ENCODE measurements around the gene MBNL3. TPM values are rescaled to one million over a fixed set of nuclear protein-coding genes. Genes with fewer than 3 reads are reported as not detected.

MBNL3 gene
- total RNA-seq, 1 donor from 2014 or later = 7.7 TPM

DNA sequence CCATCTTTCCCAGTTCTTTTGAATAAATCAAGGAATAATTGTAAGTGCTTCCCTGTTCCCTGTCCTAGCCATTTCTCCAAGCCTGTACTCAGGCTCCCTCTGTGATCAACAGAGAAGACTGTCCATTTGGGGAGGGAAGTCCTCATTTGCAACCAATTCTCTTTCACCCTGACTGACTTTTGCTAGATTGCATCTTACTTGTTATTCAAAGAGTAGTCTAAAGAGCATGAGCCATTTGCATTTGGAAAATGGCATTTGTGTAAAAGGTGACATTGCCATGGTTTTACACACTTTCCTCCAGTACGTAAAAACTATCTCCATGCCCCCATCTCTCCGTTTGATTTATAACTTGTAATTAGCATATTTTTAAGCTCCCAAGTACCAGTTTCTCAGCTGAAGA is 110.6 kb downstream of the MBNL3 start:
- H3K4me3 Mint-ChIP-seq (ENCODE audit: unreplicated experiment) = no peak overlapping the region
- peaks cover 10% of the 10 kb centered on the region for H3K4me1 Mint-ChIP-seq (ENCODE audit: unreplicated experiment)
- no peak for DNase-seq (ENCODE audit: extremely low spot score, unreplicated experiment)
- TF ChIP-seq CTCF (IDR thresholded peaks at IDR 0.05) = no peak
- H3K9me3 Mint-ChIP-seq (ENCODE audit: unreplicated experiment) = no peaks in the 10 kb centered on the region
- no peaks in the 10 kb centered on the region for H3K36me3 Mint-ChIP-seq (ENCODE audit: unreplicated experiment)
- no peaks in the 10 kb centered on the region for H3K27me3 Mint-ChIP-seq (ENCODE audit: unreplicated experiment)
- H3K27ac Mint-ChIP-seq (ENCODE audit: unreplicated experiment) = no peak overlapping the region

DNA sequence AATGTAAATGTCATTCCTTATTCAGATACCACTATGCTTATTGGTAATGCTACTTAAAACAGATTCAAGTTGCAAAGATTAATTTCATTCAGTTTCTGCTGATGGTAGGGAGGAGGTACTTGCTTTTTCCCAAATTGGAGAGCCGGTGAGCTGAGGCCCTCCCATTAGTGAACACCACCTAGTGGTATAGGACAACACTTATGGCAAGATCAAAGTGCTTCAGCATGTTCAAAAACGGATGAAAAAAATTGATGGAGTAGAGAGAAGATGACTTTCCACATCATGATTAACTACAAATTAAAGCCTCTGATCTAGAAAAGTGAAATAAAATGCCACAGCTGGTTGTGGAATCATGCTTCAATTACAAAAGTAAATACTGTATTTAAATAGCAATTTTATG is 112.9 kb downstream of the MBNL3 start:
- no peaks in the 10 kb centered on the region for H3K36me3 Mint-ChIP-seq (ENCODE audit: unreplicated experiment)
- no peaks in the 10 kb centered on the region for H3K27me3 Mint-ChIP-seq (ENCODE audit: unreplicated experiment)
- H3K4me1 Mint-ChIP-seq (ENCODE audit: unreplicated experiment) = peaks cover 4% of the 10 kb centered on the region
- no peak overlapping the region for H3K4me3 Mint-ChIP-seq (ENCODE audit: unreplicated experiment)
- no peaks in the 10 kb centered on the region for H3K9me3 Mint-ChIP-seq (ENCODE audit: unreplicated experiment)
- no peak for TF ChIP-seq CTCF (IDR thresholded peaks at IDR 0.05)
- no peak overlapping the region for H3K27ac Mint-ChIP-seq (ENCODE audit: unreplicated experiment)
- no peak for DNase-seq (ENCODE audit: extremely low spot score, unreplicated experiment)

GRCh38 chrX:132373610-132374009 is 115.2 kb downstream of the MBNL3 start:
- DNase-seq (ENCODE audit: extremely low spot score, unreplicated experiment) = no peak
- H3K9me3 Mint-ChIP-seq (ENCODE audit: unreplicated experiment) = no peaks in the 10 kb centered on the region
- no peak overlapping the region for H3K4me3 Mint-ChIP-seq (ENCODE audit: unreplicated experiment)
- no peak for TF ChIP-seq CTCF (IDR thresholded peaks at IDR 0.05)
- H3K27me3 Mint-ChIP-seq (ENCODE audit: unreplicated experiment) = no peaks in the 10 kb centered on the region
- no peaks in the 10 kb centered on the region for H3K4me1 Mint-ChIP-seq (ENCODE audit: unreplicated experiment)
- H3K36me3 Mint-ChIP-seq (ENCODE audit: unreplicated experiment) = no peaks in the 10 kb centered on the region
- no peak overlapping the region for H3K27ac Mint-ChIP-seq (ENCODE audit: unreplicated experiment)

DNA sequence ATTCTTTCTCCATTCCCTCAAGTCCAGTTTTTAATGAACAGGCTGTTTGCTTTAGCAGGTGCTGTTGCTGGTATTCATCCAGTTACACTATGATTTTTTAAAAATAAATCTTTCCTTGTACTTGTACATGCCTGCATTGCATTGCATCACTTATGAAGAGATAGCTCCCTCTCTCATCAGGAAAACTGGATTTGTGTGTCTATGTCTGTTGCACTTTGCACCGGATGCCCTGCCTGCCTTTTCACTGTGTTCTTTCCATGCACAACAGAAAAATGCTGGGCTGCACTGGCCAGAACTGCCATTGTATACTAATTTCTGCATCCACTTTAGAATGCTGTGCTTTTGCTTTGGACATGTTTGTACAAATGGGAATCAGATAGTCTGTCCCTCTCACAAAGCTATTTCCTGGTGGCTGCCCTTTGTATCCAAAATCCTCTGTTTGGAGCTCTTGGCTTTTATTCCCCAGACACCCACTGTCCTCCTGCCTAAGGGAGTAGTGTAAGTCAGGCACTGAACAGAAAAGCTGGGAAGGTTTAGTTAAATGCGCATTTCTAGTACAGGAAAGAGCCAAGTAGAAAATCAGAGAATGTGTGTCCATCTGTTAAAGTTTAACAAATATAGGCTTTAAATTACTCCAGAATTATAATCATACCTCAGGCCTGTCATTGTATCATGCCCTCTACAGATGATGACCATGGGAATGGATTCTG is 119.1 kb downstream of the MBNL3 start:
- TF ChIP-seq CTCF (IDR thresholded peaks at IDR 0.05) = no peak
- H3K4me1 Mint-ChIP-seq (ENCODE audit: unreplicated experiment) = peaks cover 5% of the 10 kb centered on the region
- DNase-seq (ENCODE audit: extremely low spot score, unreplicated experiment) = no peak
- no peaks in the 10 kb centered on the region for H3K27me3 Mint-ChIP-seq (ENCODE audit: unreplicated experiment)
- H3K9me3 Mint-ChIP-seq (ENCODE audit: unreplicated experiment) = no peaks in the 10 kb centered on the region
- H3K4me3 Mint-ChIP-seq (ENCODE audit: unreplicated experiment) = no peak overlapping the region
- H3K36me3 Mint-ChIP-seq (ENCODE audit: unreplicated experiment) = no peaks in the 10 kb centered on the region
- no peak overlapping the region for H3K27ac Mint-ChIP-seq (ENCODE audit: unreplicated experiment)

DNA sequence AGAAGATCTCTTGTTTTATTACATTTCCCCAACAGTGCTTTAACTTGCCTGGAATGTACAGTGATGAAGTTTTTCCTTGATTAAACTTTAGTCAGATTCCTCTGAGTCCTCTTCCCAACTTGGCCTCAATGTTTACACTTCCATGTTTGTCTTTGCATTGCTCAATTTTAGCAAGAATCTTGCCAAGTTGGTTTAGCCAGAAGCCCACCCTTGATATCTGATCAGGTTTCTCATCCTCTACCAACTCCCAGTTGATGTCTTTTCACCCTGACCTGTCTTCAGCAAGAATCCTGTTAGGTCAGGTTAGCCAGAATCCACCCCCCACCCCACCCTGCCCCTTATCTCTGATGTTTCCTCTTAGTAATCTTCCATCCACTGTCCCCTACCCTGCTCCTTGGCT is 120.9 kb downstream of the MBNL3 start:
- Mint-ChIP-seq H3K36me3 (ENCODE audit: unreplicated experiment) (no peaks in the 10 kb centered on the region), H3K4me3 (ENCODE audit: unreplicated experiment) (no peak overlapping the region), H3K4me1 (ENCODE audit: unreplicated experiment) (peaks cover 5% of the 10 kb centered on the region), H3K27ac (ENCODE audit: unreplicated experiment) (no peak overlapping the region), H3K27me3 (ENCODE audit: unreplicated experiment) (no peaks in the 10 kb centered on the region), H3K9me3 (ENCODE audit: unreplicated experiment) (no peaks in the 10 kb centered on the region)
- no peak for DNase-seq (ENCODE audit: extremely low spot score, unreplicated experiment)
- no peak for TF ChIP-seq CTCF (IDR thresholded peaks at IDR 0.05)

All from osteocyte (in vitro differentiated cells).